ENCODE measurements around the gene APLF.

DNA sequence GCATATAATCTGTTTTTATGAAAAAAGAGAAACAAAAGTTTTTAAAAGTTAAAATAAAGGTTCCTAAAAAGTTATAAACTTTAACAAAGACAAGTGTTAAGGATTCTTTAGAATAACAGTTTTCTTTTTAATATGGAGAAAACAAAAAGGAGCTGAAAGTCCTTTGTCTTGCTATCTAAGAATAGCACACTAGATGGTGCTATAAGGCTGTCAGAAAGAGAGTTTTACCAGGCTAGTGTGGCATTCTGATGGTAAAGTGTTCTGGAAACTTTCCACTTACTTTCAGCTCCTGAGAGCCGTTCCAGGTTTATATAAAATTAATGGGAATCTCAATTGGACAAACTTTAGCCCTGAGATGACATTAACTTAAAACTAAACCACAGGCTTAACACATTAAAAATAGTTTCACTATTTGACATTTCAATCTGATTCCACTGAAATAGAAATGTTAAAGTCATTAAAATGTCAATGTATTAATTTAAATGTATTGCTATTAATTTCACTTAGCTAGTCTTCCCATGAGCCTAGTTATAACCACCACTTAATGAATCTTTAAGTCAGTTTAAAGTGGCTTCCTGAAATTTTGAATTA, 4.0 kb upstream of the APLF start:
- TF ChIP-seq CTCF (conservative IDR thresholded peaks at IDR 0.05; ENCODE audit: low read length) (peak; percentile 97), EZH2phosphoT487 (IDR thresholded peaks at IDR 0.05; ENCODE audit: borderline replicate concordance, low read depth, low read length) (no peak)

Data from OCI-LY7 (cell line).